Ishikawa (cell line): ENCODE data around the gene PATJ.

Experiments used
- CEBPB ChIP-seq: IDR thresholded peaks from 2 replicates; pipeline ENCODE4 v1.6.1; 2012
- CREB1 ChIP-seq: IDR thresholded peaks from 2 replicates; pipeline ENCODE4 v1.6.1; 2012; ENCODE audit warnings: low read depth
- EGR1 ChIP-seq: IDR thresholded peaks from 2 replicates; pipeline ENCODE4 v1.6.1; 2012
- EP300 ChIP-seq: IDR thresholded peaks from 2 replicates; pipeline ENCODE4 v1.6.1; 2012; ENCODE audit warnings: borderline replicate concordance
- FOXM1 ChIP-seq: IDR thresholded peaks from 2 replicates; pipeline ENCODE4 v1.6.1; 2012; ENCODE audit warnings: low read depth, borderline replicate concordance
- MAX ChIP-seq: IDR thresholded peaks from 2 replicates; pipeline ENCODE4 v1.6.1; 2012
- NFIC ChIP-seq: IDR thresholded peaks from 2 replicates; pipeline ENCODE4 v1.6.1; 2012
- RAD21 ChIP-seq: IDR thresholded peaks from 2 replicates; pipeline ENCODE4 v1.6.1; 2012; ENCODE audit warnings: low read depth
- REST ChIP-seq: IDR thresholded peaks from 2 replicates; pipeline ENCODE4 v1.6.1; 2012; ENCODE audit warnings: low read depth, mild to moderate bottlenecking
- TAF1 ChIP-seq: IDR thresholded peaks from 2 replicates; pipeline ENCODE4 v1.6.1; 2012; ENCODE audit warnings: low read depth, mild to moderate bottlenecking
- TCF12 ChIP-seq: IDR thresholded peaks from 2 replicates; pipeline ENCODE4 v1.6.1; 2012; ENCODE audit warnings: low read depth
- TEAD4 ChIP-seq: IDR thresholded peaks from 2 replicates; pipeline ENCODE4 v1.6.1; 2012
- USF1 ChIP-seq: IDR thresholded peaks from 2 replicates; pipeline ENCODE4 v1.6.1; 2012
- YY1 ChIP-seq: IDR thresholded peaks from 2 replicates; pipeline ENCODE4 v1.6.1; 2012; ENCODE audit warnings: low read depth
- ZBTB7A ChIP-seq: IDR thresholded peaks from 2 replicates; pipeline ENCODE4 v1.6.1; 2012; ENCODE audit warnings: low read depth

PATJ gene

GRCh38 chr1:62006690-62007089 is 264.4 kb downstream of the PATJ start:
- TF ChIP-seq YY1: no peak
- no peak for TF ChIP-seq TAF1
- TF ChIP-seq EGR1: no peak
- TF ChIP-seq FOXM1: no peak
- no peak for TF ChIP-seq RAD21
- TF ChIP-seq TCF12: no peak
- TF ChIP-seq ZBTB7A: no peak

GRCh38 chr1:62011006-62011405 is 268.7 kb downstream of the PATJ start:
- TF ChIP-seq ZBTB7A (no peak), TEAD4 (no peak), REST (no peak)

- TF ChIP-seq EP300 (no peak), TCF12 (no peak), TEAD4 (no peak), EGR1 (no peak), RAD21 (no peak), FOXM1 (no peak), ZBTB7A (no peak), NFIC (no peak), REST (no peak), CREB1 (no peak)
Measured at GRCh38 chr1:62012095-62012494, 269.8 kb downstream of the PATJ start.

GRCh38 chr1:62012836-62013235 is 270.6 kb downstream of the PATJ start:
- TF ChIP-seq YY1: no peak
- no peak for TF ChIP-seq USF1
- no peak for TF ChIP-seq ZBTB7A
- no peak for TF ChIP-seq TEAD4
- no peak for TF ChIP-seq RAD21
- no peak for TF ChIP-seq TAF1
- no peak for TF ChIP-seq EP300
- no peak for TF ChIP-seq MAX
- TF ChIP-seq TCF12: no peak
- no peak for TF ChIP-seq EGR1
- TF ChIP-seq CEBPB: no peak

GRCh38 chr1:62013264-62013663 is 271.0 kb downstream of the PATJ start:
- TF ChIP-seq USF1 (no peak), CREB1 (no peak), YY1 (no peak)

GRCh38 chr1:62022382-62022983 is 280.2 kb downstream of the PATJ start:
- TF ChIP-seq USF1 (no peak), ZBTB7A (no peak)

- TF ChIP-seq EGR1 (no peak), USF1 (no peak), FOXM1 (no peak), TCF12 (no peak), EP300 (no peak)
Measured at GRCh38 chr1:62024690-62025089, 282.4 kb downstream of the PATJ start.
